ENCODE data around the gene RAB25. TPM values are rescaled to one million over a fixed set of nuclear protein-coding genes. Genes with fewer than 3 reads are reported as not detected.

RAB25 gene
- polyA plus RNA-seq, 2 of the 4 experiments (the other 2 are of a cell fraction): not detected

DNA sequence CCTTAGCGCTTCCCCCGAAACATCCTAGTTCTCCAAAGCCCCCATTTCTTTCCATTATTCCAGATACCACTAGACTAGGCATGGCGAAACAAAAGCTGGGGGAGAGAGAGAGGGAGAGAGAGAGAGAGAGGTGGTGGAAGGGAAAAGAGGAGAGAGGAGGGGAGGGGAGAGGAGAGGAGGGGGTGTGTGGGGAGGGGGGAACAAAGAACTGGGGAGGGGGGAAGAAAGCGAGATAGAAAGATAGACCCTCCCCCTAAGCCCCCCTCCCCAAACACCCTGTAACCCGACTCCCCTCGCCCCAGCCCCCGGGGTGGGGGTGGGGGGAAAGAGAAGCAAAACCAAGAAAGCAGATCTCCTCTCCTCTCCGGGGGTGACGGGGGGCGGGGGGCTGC lies 21.0 kb downstream of the RAB25 start:
- no peaks in the 10 kb centered on the region for H3K9me3 ChIP-seq
- ATAC-seq (0 out of 6 replicates have a peak, but pooled peaks of 1 of the 2 experiments have one; percentile 2), FAIRE-seq (no peak), DNase-seq (ENCODE audit: low read depth in 1 of 2, low spot score in 1 of 2) (no peak)
- peaks cover 25% of the 10 kb centered on the region for H3K4me1 ChIP-seq
- H3K4me2 ChIP-seq: peak overlapping the region; percentile 100
- whole genome bisulfite sequencing (ENCODE audit: missing lambda C conversion rate): 4% methylated on average over 3 of the region's 10 CpGs
- TF ChIP-seq CHD4 (IDR thresholded peaks at IDR 0.05; ENCODE audit: borderline replicate concordance) (no peak), RCOR1 (IDR thresholded peaks at IDR 0.05; ENCODE audit: low read depth, low read length) (no peak), HMGXB4 (CRISPR knock-in tag; IDR thresholded peaks at IDR 0.05; ENCODE audit: borderline replicate concordance) (no peak), HOXA7 (CRISPR knock-in tag; IDR thresholded peaks at IDR 0.05) (no peak), ZC3H11A (IDR thresholded peaks at IDR 0.05) (no peak), ATOH8 (CRISPR knock-in tag; IDR thresholded peaks at IDR 0.05; ENCODE audit: low read depth) (no peak), JUNB (IDR thresholded peaks at IDR 0.05) (no peak), FOSL2 (IDR thresholded peaks at IDR 0.05) (no peak), FOSL2 (CRISPR knock-in tag; IDR thresholded peaks at IDR 0.05) (no peak)
- TF ChIP-seq, protein P1, sequence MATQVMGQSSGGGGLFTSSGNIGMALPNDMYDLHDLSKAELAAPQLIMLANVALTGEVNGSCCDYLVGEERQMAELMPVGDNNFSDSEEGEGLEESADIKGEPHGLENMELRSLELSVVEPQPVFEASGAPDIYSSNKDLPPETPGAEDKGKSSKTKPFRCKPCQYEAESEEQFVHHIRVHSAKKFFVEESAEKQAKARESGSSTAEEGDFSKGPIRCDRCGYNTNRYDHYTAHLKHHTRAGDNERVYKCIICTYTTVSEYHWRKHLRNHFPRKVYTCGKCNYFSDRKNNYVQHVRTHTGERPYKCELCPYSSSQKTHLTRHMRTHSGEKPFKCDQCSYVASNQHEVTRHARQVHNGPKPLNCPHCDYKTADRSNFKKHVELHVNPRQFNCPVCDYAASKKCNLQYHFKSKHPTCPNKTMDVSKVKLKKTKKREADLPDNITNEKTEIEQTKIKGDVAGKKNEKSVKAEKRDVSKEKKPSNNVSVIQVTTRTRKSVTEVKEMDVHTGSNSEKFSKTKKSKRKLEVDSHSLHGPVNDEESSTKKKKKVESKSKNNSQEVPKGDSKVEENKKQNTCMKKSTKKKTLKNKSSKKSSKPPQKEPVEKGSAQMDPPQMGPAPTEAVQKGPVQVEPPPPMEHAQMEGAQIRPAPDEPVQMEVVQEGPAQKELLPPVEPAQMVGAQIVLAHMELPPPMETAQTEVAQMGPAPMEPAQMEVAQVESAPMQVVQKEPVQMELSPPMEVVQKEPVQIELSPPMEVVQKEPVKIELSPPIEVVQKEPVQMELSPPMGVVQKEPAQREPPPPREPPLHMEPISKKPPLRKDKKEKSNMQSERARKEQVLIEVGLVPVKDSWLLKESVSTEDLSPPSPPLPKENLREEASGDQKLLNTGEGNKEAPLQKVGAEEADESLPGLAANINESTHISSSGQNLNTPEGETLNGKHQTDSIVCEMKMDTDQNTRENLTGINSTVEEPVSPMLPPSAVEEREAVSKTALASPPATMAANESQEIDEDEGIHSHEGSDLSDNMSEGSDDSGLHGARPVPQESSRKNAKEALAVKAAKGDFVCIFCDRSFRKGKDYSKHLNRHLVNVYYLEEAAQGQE (IDR thresholded peaks at IDR 0.05): no peak
- ChIA-PET POLR2A (interaction anchor here (1.1 to 1.4 kb wide), 2 partner anchors 32 to 44 kb away, joined by 3 to 4 read pairs; no protein-coding TSS in a partner anchor), CTCF (interaction anchor here (0.6 to 29.4 kb wide), 8 partner anchors 9 to 621 kb away, joined by 3 to 2239 read pairs (median 4); partner anchors contain the start of genes LMNA and SEMA4A)
- peak overlapping the region; percentile 88 to 93 for H3K27ac ChIP-seq
- peak overlapping the region; percentile 83 for H3K4me3 ChIP-seq

- ATAC-seq: peak; percentile 78 to 88
- Histone ChIP-seq H3K9me3 (no peaks in the 10 kb centered on the region), H3K4me2 (peak within 1 kb of the TSS; percentile 100), H3K27ac (peak within 1 kb of the TSS; percentile 88 to 93), H3K4me3 (peak within 1 kb of the TSS; percentile 83), H3K4me1 (peaks cover 29% of the 10 kb centered on the region)
- WGBS (ENCODE audit: missing lambda C conversion rate): 3% methylated on average over 22 of the region's 62 CpGs
- ChIA-PET CTCF (interaction anchor here (0.6 to 29.4 kb wide), 9 partner anchors 9 to 143 kb away, joined by 3 to 2239 read pairs (median 4); partner anchors contain the start of genes LMNA and SEMA4A), POLR2A (interaction anchor here (0.6 to 1.4 kb wide), 3 partner anchors 31 to 253 kb away, joined by 3 to 6 read pairs (median 4); no protein-coding TSS in a partner anchor)
- FAIRE-seq: no peak
- DNase-seq (ENCODE audit: low read depth in 1 of 2, low spot score in 1 of 2): peak; percentile 59 to 86
- TF ChIP-seq E2F6 (IDR thresholded peaks at IDR 0.05; ENCODE audit: borderline replicate concordance, low read depth) (peak; percentile 68; the same call in 1 of the 2 replicates), NFE2L2 (conservative IDR thresholded peaks at IDR 0.05; ENCODE audit: low read length) (no peak), BCL3 (IDR thresholded peaks at IDR 0.05) (peak; percentile 28; the same call in 1 of the 3 replicates), POLR2A (IDR thresholded peaks at IDR 0.05; ENCODE audit: low read length) (0 out of 2 replicates have a peak, but pooled peaks have one; percentile 9), KDM1A (IDR thresholded peaks at IDR 0.05; ENCODE audit: low read depth) (no peak), MAZ (IDR thresholded peaks at IDR 0.05; ENCODE audit: borderline replicate concordance, low read depth, low read length) (peak; percentile 46; the same call in 1 of the 2 replicates), KDM5A (IDR thresholded peaks at IDR 0.05) (no peak), EHMT2 (IDR thresholded peaks at IDR 0.05; ENCODE audit: low read depth) (no peak), HEYL (CRISPR knock-in tag; IDR thresholded peaks at IDR 0.05) (no peak), HOXB5 (CRISPR knock-in tag; IDR thresholded peaks at IDR 0.05) (no peak), MAX (IDR thresholded peaks at IDR 0.05) (peak; percentile 78), ESRRA (IDR thresholded peaks at IDR 0.05; ENCODE audit: borderline replicate concordance, low read length) (no peak), ZC3H11A (IDR thresholded peaks at IDR 0.05) (no peak), NPAS2 (CRISPR knock-in tag; IDR thresholded peaks at IDR 0.05; ENCODE audit: borderline replicate concordance) (no peak), HOXB13 (CRISPR knock-in tag; IDR thresholded peaks at IDR 0.05; ENCODE audit: low read depth) (no peak), USF2 (IDR thresholded peaks at IDR 0.05) (no peak), EP300 (IDR thresholded peaks at IDR 0.05) (no peak), POLR2AphosphoS2 (conservative IDR thresholded peaks at IDR 0.05; ENCODE audit: low read length) (no peak)
Observed at GRCh38 chr1:156082309-156083091, 21.5 kb downstream of the RAB25 start, which contains the start of gene MEX3A. TSS of gene MEX3A (minus strand) at chr1:156082465. CDS start at chr1:156081998, 467 bp downstream.
